WTC11 (cell line): Measurements from ENCODE around the gene STAU1. TPM values are rescaled to one million over a fixed set of nuclear protein-coding genes. Genes with fewer than 3 reads are reported as not detected.

Experiments
- ATAC-seq: fragments of 200-7000 bp; cut with Tn5 transposase; 2 replicates; pipeline ENCODE4 v1.10.0; 2021; ENCODE audit warnings: mild to moderate bottlenecking, moderate library complexity
- CTCF ChIA-PET: fragments of 300-600 bp; sonication (Branson Sonifier 250); formaldehyde crosslinking; loops from one replicate; lab custom pipeline; 2021; ENCODE audit warnings: antibody characterized with exemption; lab: Charles Lee
- POLR2A ChIA-PET: fragments of 350-600 bp; sonication (Branson Sonifier 250); formaldehyde crosslinking; loops from one replicate; lab custom pipeline; 2021; ENCODE audit warnings: antibody characterized with exemption; lab: Charles Lee
- DNase-seq: peaks from one replicate; pipeline ENCODE4 v3.0.0; 2021; ENCODE audit warnings: low spot score
- H3K27ac Mint-ChIP-seq: 2 replicates; pipeline ENCODE4 v1.8.0; 2021; ENCODE audit warnings: mixed read lengths
- H3K27me3 Mint-ChIP-seq: 2 replicates; pipeline ENCODE4 v1.8.0; 2021; ENCODE audit warnings: low read depth, mild to moderate bottlenecking, moderate library complexity, mixed read lengths
- H3K36me3 Mint-ChIP-seq: 2 replicates; pipeline ENCODE4 v1.8.0; 2021; ENCODE audit warnings: mixed read lengths
- H3K4me1 Mint-ChIP-seq: 2 replicates; pipeline ENCODE4 v1.8.0; 2022; ENCODE audit warnings: mixed read lengths
- H3K4me3 Mint-ChIP-seq: 2 replicates; pipeline ENCODE4 v1.8.0; 2021; ENCODE audit warnings: mild to moderate bottlenecking, moderate library complexity, mixed read lengths
- H3K9me3 Mint-ChIP-seq: 2 replicates; pipeline ENCODE4 v1.8.0; 2021; ENCODE audit warnings: mixed read lengths
- CREM ChIP-seq: sonication (generic); formaldehyde crosslinking; IDR thresholded peaks from 2 replicates; pipeline ENCODE4 v1.8.1; 2022; ENCODE audit warnings: mild to moderate bottlenecking, missing genetic modification reagents, moderate library complexity
- ELF4 ChIP-seq: sonication (generic); formaldehyde crosslinking; IDR thresholded peaks from 2 replicates; pipeline ENCODE4 v1.8.1; 2022; ENCODE audit warnings: low read depth, mild to moderate bottlenecking, moderate library complexity, missing genetic modification reagents
- ETV6 ChIP-seq: sonication (generic); formaldehyde crosslinking; IDR thresholded peaks from 2 replicates; pipeline ENCODE4 v1.8.1; 2022; ENCODE audit warnings: mild to moderate bottlenecking, missing genetic modification reagents
- FOXJ3 ChIP-seq: sonication (generic); formaldehyde crosslinking; IDR thresholded peaks from 2 replicates; pipeline ENCODE4 v1.9.0; 2021; ENCODE audit warnings: missing genetic modification reagents, mild to moderate bottlenecking, borderline replicate concordance
- GTF2I ChIP-seq: fragments of 250-450 bp; sonication (Bioruptor Pico); conservative IDR thresholded peaks from 2 replicates; pipeline ENCODE4 v1.4.0; 2021; ENCODE audit warnings: mild to moderate bottlenecking
- HMGA2 ChIP-seq: fragments of 250-450 bp; sonication (Bioruptor Pico); IDR thresholded peaks from 2 replicates; pipeline ENCODE4 v1.4.0; 2021; ENCODE audit warnings: mild to moderate bottlenecking, moderate library complexity
- JUN ChIP-seq: sonication (generic); formaldehyde crosslinking; IDR thresholded peaks from 2 replicates; pipeline ENCODE4 v1.8.0; 2023; ENCODE audit warnings: mild to moderate bottlenecking, missing genetic modification reagents
- SMAD3 ChIP-seq: sonication (generic); formaldehyde crosslinking; IDR thresholded peaks from 2 replicates; pipeline ENCODE4 v1.8.0; 2022; ENCODE audit warnings: missing genetic modification reagents, mild to moderate bottlenecking, borderline replicate concordance
- ZNF317 ChIP-seq: sonication (generic); formaldehyde crosslinking; IDR thresholded peaks from 2 replicates; pipeline ENCODE4 v1.8.1; 2023; ENCODE audit warnings: low read depth, mild to moderate bottlenecking, moderate library complexity, missing genetic modification reagents, borderline replicate concordance
- ZNF396 ChIP-seq: fragments of 250-450 bp; sonication (Bioruptor Pico); IDR thresholded peaks from 2 replicates; pipeline ENCODE4 v1.8.0; 2021; ENCODE audit warnings: mild to moderate bottlenecking, moderate library complexity, borderline replicate concordance
- total RNA-seq: library from RNA; stranded (reverse); gene quantifications from 3 replicates; pipeline ENCODE4 v1.2.3, GENCODE V29; 2021
- TF ChIP-seq, protein P1 (sequence below): sonication (generic); formaldehyde crosslinking; IDR thresholded peaks from 2 replicates; pipeline ENCODE4 v1.8.0; 2022; ENCODE audit warnings: mild to moderate bottlenecking, missing genetic modification reagents
- TF ChIP-seq, protein P2 (sequence below): sonication (generic); formaldehyde crosslinking; IDR thresholded peaks from 2 replicates; pipeline ENCODE4 v1.8.1; 2023; ENCODE audit warnings: mild to moderate bottlenecking, missing genetic modification reagents, moderate library complexity
- TF ChIP-seq, protein P3 (sequence below): sonication (generic); formaldehyde crosslinking; IDR thresholded peaks from 2 replicates; pipeline ENCODE4 v1.8.0; 2023; ENCODE audit warnings: missing genetic modification reagents, mild to moderate bottlenecking, borderline replicate concordance
- TF ChIP-seq, protein P4 (sequence below): sonication (generic); formaldehyde crosslinking; IDR thresholded peaks from 2 replicates; pipeline ENCODE4 v1.8.1; 2022; ENCODE audit warnings: low read depth, missing genetic modification reagents, borderline replicate concordance
- TF ChIP-seq, protein P5 (sequence below): fragments of 250-450 bp; sonication (Bioruptor Pico); IDR thresholded peaks from 2 replicates; pipeline ENCODE4 v1.9.0; 2021; ENCODE audit warnings: moderate library complexity, mild to moderate bottlenecking, inconsistent platforms, borderline replicate concordance
- TF ChIP-seq, protein P6 (sequence below): sonication (generic); formaldehyde crosslinking; conservative IDR thresholded peaks from 2 replicates; pipeline ENCODE4 v1.8.1; 2022; ENCODE audit warnings: mild to moderate bottlenecking, missing genetic modification reagents
- TF ChIP-seq, protein P7 (sequence below): fragments of 200-600 bp; IDR thresholded peaks from 2 replicates; pipeline ENCODE4 v1.8.0; 2022; ENCODE audit warnings: antibody characterized with exemption
- TF ChIP-seq, protein P8 (sequence below): sonication (generic); formaldehyde crosslinking; IDR thresholded peaks from 2 replicates; pipeline ENCODE4 v1.8.0; 2022; ENCODE audit warnings: mild to moderate bottlenecking, missing genetic modification reagents

STAU1 gene
- total RNA-seq, 1 experiment from 2014 or later, result 92.6 TPM

DNA sequence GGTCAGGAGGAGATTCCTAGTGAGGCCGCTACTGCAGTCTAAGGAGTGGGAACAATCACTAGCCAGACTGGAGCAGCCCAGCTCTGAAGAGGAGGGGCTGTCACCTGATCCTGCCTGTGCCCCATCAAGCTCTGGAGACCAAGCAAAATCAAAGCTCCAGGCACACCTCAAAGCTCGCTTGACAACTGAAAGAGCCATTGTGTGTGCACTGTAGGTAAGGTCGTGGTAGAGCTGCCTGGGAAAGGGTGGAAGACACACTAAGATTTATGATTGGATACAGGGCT is 83.8 kb downstream of the STAU1 start:
- Mint-ChIP-seq H3K9me3 (0 out of 2 replicates have a peak, but pooled peaks cover 5% of the 10 kb centered on the region), H3K4me3 (no peak overlapping the region), H3K4me1 (peaks cover 8% of the 10 kb centered on the region), H3K27ac (peak overlapping the region; percentile 44), H3K27me3 (no peaks in the 10 kb centered on the region), H3K36me3 (peaks cover 43% of the 10 kb centered on the region)
- ChIA-PET CTCF (no interaction called here), POLR2A (interaction anchor here (1.2 kb wide), 1 partner anchor 13 kb away, joined by 3 read pairs; no protein-coding TSS in a partner anchor)
- ATAC-seq (peak; percentile 51), DNase-seq (peak; percentile 30)
- TF ChIP-seq, protein P1, sequence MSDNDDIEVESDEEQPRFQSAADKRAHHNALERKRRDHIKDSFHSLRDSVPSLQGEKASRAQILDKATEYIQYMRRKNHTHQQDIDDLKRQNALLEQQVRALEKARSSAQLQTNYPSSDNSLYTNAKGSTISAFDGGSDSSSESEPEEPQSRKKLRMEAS (CRISPR knock-in tag), result no peak
- TF ChIP-seq, protein P2, sequence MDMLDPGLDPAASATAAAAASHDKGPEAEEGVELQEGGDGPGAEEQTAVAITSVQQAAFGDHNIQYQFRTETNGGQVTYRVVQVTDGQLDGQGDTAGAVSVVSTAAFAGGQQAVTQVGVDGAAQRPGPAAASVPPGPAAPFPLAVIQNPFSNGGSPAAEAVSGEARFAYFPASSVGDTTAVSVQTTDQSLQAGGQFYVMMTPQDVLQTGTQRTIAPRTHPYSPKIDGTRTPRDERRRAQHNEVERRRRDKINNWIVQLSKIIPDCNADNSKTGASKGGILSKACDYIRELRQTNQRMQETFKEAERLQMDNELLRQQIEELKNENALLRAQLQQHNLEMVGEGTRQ, result peak; percentile 31; the same call in 1 of the 2 replicates

DNA sequence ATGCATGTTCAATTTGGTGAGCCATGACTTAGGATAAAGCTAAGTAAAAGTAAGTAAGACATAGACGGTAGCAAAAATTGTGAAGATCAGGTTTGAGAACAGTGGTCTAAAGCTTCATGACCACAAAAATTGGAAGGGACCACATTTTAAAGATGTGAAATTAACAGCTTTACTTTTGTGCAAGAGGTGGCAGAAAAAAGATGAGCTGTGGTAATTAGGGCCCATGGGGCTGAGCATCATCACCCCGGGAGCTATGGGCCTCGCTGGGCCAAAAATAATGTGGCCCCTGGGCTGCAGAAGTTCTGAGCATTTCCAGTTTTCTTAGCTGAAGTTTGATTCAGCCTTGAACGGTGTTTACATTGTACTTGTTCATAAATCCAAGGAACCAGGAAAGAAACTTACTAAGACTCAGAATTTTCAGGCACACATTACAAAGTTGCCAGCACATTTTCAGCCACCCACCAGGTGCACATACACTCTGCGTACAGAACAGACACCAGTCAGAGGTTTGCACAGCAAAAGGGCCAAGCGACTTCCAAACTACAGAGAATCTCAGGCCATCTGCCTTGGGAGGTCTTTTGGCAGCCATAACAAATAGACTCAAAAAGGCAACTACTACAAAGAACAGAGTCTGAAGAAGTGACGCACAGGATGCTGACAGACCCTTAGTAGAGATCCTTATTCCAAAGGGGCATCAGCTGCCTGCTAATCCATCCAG is 84.3 kb downstream of the STAU1 start:
- POLR2A ChIA-PET, result interaction anchor here (0.6 to 1.2 kb wide), 3 partner anchors 13 to 250 kb away, joined by 3 read pairs; no protein-coding TSS in a partner anchor
- no peak for ATAC-seq
- CTCF ChIA-PET, result no interaction called here
- Mint-ChIP-seq H3K27ac (peak overlapping the region; percentile 44), H3K9me3 (0 out of 2 replicates have a peak, but pooled peaks cover 5% of the 10 kb centered on the region), H3K4me3 (no peak overlapping the region), H3K4me1 (peaks cover 8% of the 10 kb centered on the region), H3K36me3 (peaks cover 45% of the 10 kb centered on the region), H3K27me3 (no peaks in the 10 kb centered on the region)
- DNase-seq, result no peak
- no peak for TF ChIP-seq ELF4 (CRISPR knock-in tag)
- TF ChIP-seq, protein P3, sequence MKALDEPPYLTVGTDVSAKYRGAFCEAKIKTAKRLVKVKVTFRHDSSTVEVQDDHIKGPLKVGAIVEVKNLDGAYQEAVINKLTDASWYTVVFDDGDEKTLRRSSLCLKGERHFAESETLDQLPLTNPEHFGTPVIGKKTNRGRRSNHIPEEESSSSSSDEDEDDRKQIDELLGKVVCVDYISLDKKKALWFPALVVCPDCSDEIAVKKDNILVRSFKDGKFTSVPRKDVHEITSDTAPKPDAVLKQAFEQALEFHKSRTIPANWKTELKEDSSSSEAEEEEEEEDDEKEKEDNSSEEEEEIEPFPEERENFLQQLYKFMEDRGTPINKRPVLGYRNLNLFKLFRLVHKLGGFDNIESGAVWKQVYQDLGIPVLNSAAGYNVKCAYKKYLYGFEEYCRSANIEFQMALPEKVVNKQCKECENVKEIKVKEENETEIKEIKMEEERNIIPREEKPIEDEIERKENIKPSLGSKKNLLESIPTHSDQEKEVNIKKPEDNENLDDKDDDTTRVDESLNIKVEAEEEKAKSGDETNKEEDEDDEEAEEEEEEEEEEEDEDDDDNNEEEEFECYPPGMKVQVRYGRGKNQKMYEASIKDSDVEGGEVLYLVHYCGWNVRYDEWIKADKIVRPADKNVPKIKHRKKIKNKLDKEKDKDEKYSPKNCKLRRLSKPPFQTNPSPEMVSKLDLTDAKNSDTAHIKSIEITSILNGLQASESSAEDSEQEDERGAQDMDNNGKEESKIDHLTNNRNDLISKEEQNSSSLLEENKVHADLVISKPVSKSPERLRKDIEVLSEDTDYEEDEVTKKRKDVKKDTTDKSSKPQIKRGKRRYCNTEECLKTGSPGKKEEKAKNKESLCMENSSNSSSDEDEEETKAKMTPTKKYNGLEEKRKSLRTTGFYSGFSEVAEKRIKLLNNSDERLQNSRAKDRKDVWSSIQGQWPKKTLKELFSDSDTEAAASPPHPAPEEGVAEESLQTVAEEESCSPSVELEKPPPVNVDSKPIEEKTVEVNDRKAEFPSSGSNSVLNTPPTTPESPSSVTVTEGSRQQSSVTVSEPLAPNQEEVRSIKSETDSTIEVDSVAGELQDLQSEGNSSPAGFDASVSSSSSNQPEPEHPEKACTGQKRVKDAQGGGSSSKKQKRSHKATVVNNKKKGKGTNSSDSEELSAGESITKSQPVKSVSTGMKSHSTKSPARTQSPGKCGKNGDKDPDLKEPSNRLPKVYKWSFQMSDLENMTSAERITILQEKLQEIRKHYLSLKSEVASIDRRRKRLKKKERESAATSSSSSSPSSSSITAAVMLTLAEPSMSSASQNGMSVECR (CRISPR knock-in tag), result no peak
- no peak for TF ChIP-seq CREM (CRISPR knock-in tag)
- TF ChIP-seq, protein P4, sequence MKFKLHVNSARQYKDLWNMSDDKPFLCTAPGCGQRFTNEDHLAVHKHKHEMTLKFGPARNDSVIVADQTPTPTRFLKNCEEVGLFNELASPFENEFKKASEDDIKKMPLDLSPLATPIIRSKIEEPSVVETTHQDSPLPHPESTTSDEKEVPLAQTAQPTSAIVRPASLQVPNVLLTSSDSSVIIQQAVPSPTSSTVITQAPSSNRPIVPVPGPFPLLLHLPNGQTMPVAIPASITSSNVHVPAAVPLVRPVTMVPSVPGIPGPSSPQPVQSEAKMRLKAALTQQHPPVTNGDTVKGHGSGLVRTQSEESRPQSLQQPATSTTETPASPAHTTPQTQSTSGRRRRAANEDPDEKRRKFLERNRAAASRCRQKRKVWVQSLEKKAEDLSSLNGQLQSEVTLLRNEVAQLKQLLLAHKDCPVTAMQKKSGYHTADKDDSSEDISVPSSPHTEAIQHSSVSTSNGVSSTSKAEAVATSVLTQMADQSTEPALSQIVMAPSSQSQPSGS (CRISPR knock-in tag), result no peak
- TF ChIP-seq ZNF317 (CRISPR knock-in tag), result no peak
- TF ChIP-seq JUN (CRISPR knock-in tag), result no peak
- TF ChIP-seq, protein P5, sequence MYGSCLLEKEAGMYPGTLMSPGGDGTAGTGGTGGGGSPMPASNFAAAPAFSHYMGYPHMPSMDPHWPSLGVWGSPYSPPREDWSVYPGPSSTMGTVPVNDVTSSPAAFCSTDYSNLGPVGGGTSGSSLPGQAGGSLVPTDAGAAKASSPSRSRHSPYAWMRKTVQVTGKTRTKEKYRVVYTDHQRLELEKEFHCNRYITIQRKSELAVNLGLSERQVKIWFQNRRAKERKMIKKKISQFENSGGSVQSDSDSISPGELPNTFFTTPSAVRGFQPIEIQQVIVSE (CRISPR knock-in tag), result no peak
- no peak for TF ChIP-seq ETV6 (CRISPR knock-in tag)

DNA sequence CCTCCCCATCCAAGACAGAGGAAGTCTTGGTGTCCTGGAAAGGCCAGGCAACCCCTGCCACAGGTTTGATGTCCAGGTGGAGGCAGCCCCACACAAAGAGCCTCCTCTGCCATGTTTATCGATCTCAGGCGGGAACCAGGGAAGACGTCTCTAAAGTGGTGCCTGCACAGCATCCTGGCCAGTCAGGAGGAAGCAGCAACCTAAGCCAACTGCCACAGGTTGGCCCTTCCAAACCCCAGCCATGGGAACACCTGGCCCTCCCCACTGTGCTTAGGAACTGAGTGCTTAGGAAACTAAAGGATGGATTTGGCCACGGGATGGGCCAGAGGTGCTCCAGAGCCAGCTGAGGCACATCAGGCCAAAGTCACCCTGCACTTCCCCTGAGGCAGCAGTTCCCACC is 85.1 kb downstream of the STAU1 start:
- Mint-ChIP-seq H3K4me1 (peaks cover 8% of the 10 kb centered on the region), H3K27ac (no peak overlapping the region), H3K36me3 (peaks cover 53% of the 10 kb centered on the region), H3K4me3 (no peak overlapping the region), H3K27me3 (no peaks in the 10 kb centered on the region), H3K9me3 (no peaks in the 10 kb centered on the region)
- ChIA-PET POLR2A (interaction anchor here (0.6 kb wide), 1 partner anchor 251 kb away, joined by 3 read pairs; no protein-coding TSS in a partner anchor), CTCF (no interaction called here)
- no peak for DNase-seq
- no peak for ATAC-seq
- no peak for TF ChIP-seq HMGA2
- TF ChIP-seq SMAD3, result no peak
- TF ChIP-seq GTF2I (CRISPR knock-in tag), result no peak
- TF ChIP-seq, protein P6, sequence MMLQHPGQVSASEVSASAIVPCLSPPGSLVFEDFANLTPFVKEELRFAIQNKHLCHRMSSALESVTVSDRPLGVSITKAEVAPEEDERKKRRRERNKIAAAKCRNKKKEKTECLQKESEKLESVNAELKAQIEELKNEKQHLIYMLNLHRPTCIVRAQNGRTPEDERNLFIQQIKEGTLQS, result no peak
- TF ChIP-seq, protein P1 (CRISPR knock-in tag), result no peak
- TF ChIP-seq, protein P7, sequence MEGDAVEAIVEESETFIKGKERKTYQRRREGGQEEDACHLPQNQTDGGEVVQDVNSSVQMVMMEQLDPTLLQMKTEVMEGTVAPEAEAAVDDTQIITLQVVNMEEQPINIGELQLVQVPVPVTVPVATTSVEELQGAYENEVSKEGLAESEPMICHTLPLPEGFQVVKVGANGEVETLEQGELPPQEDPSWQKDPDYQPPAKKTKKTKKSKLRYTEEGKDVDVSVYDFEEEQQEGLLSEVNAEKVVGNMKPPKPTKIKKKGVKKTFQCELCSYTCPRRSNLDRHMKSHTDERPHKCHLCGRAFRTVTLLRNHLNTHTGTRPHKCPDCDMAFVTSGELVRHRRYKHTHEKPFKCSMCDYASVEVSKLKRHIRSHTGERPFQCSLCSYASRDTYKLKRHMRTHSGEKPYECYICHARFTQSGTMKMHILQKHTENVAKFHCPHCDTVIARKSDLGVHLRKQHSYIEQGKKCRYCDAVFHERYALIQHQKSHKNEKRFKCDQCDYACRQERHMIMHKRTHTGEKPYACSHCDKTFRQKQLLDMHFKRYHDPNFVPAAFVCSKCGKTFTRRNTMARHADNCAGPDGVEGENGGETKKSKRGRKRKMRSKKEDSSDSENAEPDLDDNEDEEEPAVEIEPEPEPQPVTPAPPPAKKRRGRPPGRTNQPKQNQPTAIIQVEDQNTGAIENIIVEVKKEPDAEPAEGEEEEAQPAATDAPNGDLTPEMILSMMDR, result no peak
- TF ChIP-seq FOXJ3, result no peak
- no peak for TF ChIP-seq ZNF396 (CRISPR knock-in tag)
- TF ChIP-seq, protein P8, sequence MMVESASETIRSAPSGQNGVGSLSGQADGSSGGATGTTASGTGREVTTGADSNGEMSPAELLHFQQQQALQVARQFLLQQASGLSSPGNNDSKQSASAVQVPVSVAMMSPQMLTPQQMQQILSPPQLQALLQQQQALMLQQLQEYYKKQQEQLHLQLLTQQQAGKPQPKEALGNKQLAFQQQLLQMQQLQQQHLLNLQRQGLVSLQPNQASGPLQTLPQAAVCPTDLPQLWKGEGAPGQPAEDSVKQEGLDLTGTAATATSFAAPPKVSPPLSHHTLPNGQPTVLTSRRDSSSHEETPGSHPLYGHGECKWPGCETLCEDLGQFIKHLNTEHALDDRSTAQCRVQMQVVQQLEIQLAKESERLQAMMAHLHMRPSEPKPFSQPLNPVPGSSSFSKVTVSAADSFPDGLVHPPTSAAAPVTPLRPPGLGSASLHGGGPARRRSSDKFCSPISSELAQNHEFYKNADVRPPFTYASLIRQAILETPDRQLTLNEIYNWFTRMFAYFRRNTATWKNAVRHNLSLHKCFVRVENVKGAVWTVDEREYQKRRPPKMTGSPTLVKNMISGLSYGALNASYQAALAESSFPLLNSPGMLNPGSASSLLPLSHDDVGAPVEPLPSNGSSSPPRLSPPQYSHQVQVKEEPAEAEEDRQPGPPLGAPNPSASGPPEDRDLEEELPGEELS (CRISPR knock-in tag), result no peak
